Measurements from ENCODE around the gene SELENOH. TPM values are rescaled to one million over a fixed set of nuclear protein-coding genes. Genes with fewer than 3 reads are reported as not detected.

Gene SELENOH
- total RNA-seq, 6 experiments from 2014 or later: 57.1 to 110 (median 70.7) TPM

DNA sequence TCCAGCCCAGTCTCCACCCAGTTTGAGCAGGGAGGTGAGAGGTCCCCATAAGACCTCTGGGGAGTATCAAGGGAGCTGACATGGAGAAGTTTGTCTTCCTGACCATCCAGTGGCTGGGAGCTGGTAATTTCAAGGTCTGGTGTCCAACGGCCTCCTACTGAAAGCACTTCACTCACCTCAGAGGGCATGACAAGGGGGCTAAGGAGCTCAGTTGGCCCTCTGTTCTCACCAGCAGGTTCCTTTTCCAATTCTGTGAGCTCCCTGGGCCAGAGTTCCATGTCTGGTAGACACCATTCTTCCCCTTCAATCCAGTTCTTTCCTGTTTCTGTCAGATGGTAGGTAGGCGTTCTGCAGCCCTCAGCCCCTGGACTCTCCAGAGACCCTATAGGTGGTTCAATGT, 3.1 kb downstream of the SELENOH start:
- no peak overlapping the region for H3K27ac ChIP-seq
- no peak overlapping the region for H3K4me3 ChIP-seq
- ATAC-seq (no peak), DNase-seq (no peak)
- no CpG with 5 or more reads among the region's 2 CpGs for WGBS (ENCODE audit: insufficient coverage, low coverage, low lambda C conversion rate, missing lambda C conversion rate)
- peaks cover 0 to 22% (median 4%) of the 10 kb centered on the region in 4 donors for H3K36me3 ChIP-seq
- H3K27me3 ChIP-seq: no peaks in the 10 kb centered on the region
- H3K4me1 ChIP-seq: peaks cover 0 to 13% (median 5%) of the 10 kb centered on the region in 4 donors
- intact Hi-C loops (cut with DNase I): no loop called here
- no peaks in the 10 kb centered on the region for H3K9me3 ChIP-seq
- TF ChIP-seq, protein P1, sequence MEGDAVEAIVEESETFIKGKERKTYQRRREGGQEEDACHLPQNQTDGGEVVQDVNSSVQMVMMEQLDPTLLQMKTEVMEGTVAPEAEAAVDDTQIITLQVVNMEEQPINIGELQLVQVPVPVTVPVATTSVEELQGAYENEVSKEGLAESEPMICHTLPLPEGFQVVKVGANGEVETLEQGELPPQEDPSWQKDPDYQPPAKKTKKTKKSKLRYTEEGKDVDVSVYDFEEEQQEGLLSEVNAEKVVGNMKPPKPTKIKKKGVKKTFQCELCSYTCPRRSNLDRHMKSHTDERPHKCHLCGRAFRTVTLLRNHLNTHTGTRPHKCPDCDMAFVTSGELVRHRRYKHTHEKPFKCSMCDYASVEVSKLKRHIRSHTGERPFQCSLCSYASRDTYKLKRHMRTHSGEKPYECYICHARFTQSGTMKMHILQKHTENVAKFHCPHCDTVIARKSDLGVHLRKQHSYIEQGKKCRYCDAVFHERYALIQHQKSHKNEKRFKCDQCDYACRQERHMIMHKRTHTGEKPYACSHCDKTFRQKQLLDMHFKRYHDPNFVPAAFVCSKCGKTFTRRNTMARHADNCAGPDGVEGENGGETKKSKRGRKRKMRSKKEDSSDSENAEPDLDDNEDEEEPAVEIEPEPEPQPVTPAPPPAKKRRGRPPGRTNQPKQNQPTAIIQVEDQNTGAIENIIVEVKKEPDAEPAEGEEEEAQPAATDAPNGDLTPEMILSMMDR (IDR thresholded peaks at IDR 0.05): no peak
- TF ChIP-seq POLR2A (IDR thresholded peaks at IDR 0.05): no peak

DNA sequence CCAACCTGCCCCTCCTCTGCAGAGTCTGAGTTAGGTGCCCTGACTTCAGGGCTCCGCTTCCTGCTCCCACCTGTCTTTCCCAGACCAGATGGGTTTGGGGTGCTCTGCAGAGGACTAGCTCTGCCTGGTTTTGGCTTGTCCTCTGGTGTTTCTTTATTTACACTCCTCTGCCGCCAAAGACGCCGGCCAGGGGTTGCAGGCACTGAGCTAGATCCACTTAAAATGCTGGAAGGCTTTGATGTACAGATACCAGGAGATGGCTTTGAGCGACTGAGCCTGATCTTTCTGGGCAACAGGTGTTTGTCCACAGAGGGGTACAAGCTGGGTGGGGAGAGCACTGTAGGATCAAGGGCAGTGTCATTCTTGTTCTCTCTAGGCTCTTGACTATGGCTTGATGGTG, 3.9 kb downstream of the SELENOH start:
- Histone ChIP-seq H3K9me3 (no peaks in the 10 kb centered on the region), H3K36me3 (peaks cover 0 to 22% (median 4%) of the 10 kb centered on the region in 4 donors), H3K27ac (no peak overlapping the region), H3K4me1 (peaks cover 0 to 13% (median 5%) of the 10 kb centered on the region in 4 donors), H3K4me3 (no peak overlapping the region), H3K27me3 (no peaks in the 10 kb centered on the region)
- no peak for DNase-seq
- TF ChIP-seq, protein P1 (IDR thresholded peaks at IDR 0.05): no peak
- no peak for TF ChIP-seq POLR2A (IDR thresholded peaks at IDR 0.05)
- intact Hi-C loops (cut with DNase I): no loop called here
- 80% methylated on average over 5 of the region's 5 CpGs for WGBS (ENCODE audit: insufficient coverage, low coverage, low lambda C conversion rate, missing lambda C conversion rate)
- ATAC-seq: no peak

DNA sequence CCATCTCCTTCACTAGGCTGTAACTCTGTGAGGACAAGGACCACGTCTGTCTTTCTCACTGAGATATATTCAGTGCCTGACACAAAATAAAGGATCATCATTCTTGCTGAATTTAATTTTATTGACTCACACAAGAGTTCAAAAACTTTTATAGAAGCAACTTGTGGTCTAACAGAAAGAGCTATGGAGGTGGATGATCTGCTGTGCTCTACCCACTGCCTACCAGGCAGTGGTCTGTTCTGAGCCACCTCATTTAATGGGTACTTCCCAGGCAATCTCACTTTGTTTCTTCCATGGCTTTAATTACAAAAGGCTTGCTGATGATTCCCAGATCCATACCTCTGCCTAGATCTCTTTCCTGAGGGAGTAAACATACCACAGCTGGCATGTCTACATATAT, 5.6 kb downstream of the SELENOH start:
- 100% methylated on average over 1 of the region's 1 CpG for WGBS (ENCODE audit: insufficient coverage, low coverage, low lambda C conversion rate, missing lambda C conversion rate)
- Histone ChIP-seq H3K27me3 (no peaks in the 10 kb centered on the region), H3K36me3 (peaks cover 0 to 22% (median 4%) of the 10 kb centered on the region in 4 donors), H3K4me1 (peaks cover 0 to 11% (median 5%) of the 10 kb centered on the region in 4 donors), H3K4me3 (no peak overlapping the region), H3K27ac (no peak overlapping the region), H3K9me3 (no peaks in the 10 kb centered on the region)
- intact Hi-C loops (cut with DNase I): no loop called here
- ATAC-seq (no peak), DNase-seq (no peak)
- no peak for TF ChIP-seq POLR2A (IDR thresholded peaks at IDR 0.05)
- TF ChIP-seq, protein P1 (IDR thresholded peaks at IDR 0.05): no peak

DNA sequence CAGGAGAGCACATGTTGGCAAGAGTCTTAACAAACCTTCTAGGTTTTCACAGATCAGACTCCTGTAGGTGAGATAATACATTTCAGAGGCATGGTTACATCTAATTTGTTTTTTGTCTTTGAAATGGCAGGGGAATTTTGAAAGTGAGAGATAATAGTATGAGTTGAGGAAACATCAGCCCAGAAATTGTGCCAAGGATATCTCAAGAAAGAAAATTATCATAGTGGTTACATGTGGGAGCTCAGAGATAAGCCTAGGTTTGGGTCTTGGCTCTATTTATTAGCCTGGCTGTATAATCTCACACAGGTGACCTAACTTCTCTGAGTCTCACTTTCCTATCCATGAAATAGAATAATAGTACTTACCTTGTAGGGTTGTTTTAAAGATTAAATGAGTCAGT, 9.9 kb downstream of the SELENOH start:
- no peak overlapping the region for H3K4me3 ChIP-seq
- no peak overlapping the region for H3K27ac ChIP-seq
- intact Hi-C loops (cut with DNase I): loop anchor here in 1 of 2 donors (5.0 kb wide), 1 partner anchor 51 kb away; no protein-coding TSS in a partner anchor
- no peaks in the 10 kb centered on the region for H3K27me3 ChIP-seq
- H3K9me3 ChIP-seq: no peaks in the 10 kb centered on the region
- TF ChIP-seq, protein P1 (IDR thresholded peaks at IDR 0.05): no peak
- no peak for TF ChIP-seq POLR2A (IDR thresholded peaks at IDR 0.05)
- DNase-seq (no peak), ATAC-seq (no peak)
- H3K36me3 ChIP-seq: no peaks in the 10 kb centered on the region
- peaks cover 0 to 3% (median 0%) of the 10 kb centered on the region in 4 donors for H3K4me1 ChIP-seq
